Panc1 (cell line): Measurements from ENCODE around the gene ZNF652.

Experiments
- CTCF ChIP-seq: fragments of 450-650 bp; IDR thresholded peaks from 2 replicates; pipeline ENCODE4 v1.5.1; 2017; ENCODE audit warnings: mild to moderate bottlenecking
- POLR2AphosphoS5 ChIP-seq: IDR thresholded peaks from 2 replicates; pipeline ENCODE4 v1.6.1; 2012; ENCODE audit warnings: mild to moderate bottlenecking, low read depth, low read length, moderate library complexity
- REST ChIP-seq, 2 experiments: IDR thresholded peaks; 2 replicates each; pipeline ENCODE4 v1.6.1; 2011 to 2012; ENCODE audit warnings: low read depth in 2 of 2, control low read depth in 1 of 2, low read length in 1 of 2, mild to moderate bottlenecking in 1 of 2, moderate library complexity in 1 of 2; ENCODE audit not compliant: insufficient read depth in 1 of 2

GRCh38 chr17:49401971-49402611 is 40.0 kb upstream of the ZNF652 start:
- TF ChIP-seq CTCF = no peak
- no peak for TF ChIP-seq POLR2AphosphoS5
- TF ChIP-seq REST (IDR thresholded peaks at IDR 0.05; ENCODE audit: insufficient read depth in 1 of 2, low read depth in 2 of 2, low read length in 1 of 2) = no peak
